Raji (cell line): ENCODE results near the gene MED15.

Source experiments
- POLR2A ChIP-seq: IDR thresholded peaks from 2 replicates; pipeline ENCODE4 v1.6.1; 2011; ENCODE audit warnings: low read depth, low read length, control low read depth; ENCODE audit not compliant: insufficient read depth

Gene MED15

DNA sequence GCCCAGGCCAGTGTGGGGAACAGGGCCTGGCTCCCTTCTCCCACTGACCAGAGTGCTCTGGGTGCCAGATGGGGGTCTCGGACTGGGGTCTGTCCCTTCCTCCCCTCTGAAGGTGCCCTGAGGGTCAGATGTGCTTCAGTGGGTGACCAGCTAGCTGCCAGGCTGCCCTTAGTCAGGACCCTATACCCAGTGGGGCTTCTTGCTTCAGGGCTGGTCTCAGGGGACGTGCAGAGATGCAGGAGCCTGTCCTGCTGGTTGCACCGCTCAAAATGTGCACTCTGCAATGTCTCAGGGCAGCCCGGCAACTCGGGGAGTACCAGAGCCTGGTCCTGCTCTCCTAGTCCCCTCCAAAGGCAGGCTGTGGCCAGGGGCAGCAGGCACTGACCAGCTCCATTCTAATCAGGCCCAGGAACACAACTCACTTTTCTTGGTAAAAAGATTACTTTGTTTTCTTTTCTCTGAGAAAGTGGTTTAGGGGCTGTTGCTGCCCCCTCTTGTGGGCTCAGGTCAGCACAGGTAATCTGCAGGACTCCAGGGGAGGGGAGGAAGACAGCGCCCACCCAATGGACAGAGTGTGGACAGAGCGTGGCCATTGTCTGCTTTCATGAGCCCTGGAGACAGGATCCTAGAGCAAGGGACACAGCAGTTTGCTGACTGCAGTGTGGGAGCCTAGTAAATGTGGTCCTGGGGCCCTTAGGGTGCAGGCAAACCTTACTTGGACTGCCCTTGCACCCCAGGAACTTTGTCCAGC, 80.9 kb downstream of the MED15 start:
- TF ChIP-seq POLR2A = no peak

DNA sequence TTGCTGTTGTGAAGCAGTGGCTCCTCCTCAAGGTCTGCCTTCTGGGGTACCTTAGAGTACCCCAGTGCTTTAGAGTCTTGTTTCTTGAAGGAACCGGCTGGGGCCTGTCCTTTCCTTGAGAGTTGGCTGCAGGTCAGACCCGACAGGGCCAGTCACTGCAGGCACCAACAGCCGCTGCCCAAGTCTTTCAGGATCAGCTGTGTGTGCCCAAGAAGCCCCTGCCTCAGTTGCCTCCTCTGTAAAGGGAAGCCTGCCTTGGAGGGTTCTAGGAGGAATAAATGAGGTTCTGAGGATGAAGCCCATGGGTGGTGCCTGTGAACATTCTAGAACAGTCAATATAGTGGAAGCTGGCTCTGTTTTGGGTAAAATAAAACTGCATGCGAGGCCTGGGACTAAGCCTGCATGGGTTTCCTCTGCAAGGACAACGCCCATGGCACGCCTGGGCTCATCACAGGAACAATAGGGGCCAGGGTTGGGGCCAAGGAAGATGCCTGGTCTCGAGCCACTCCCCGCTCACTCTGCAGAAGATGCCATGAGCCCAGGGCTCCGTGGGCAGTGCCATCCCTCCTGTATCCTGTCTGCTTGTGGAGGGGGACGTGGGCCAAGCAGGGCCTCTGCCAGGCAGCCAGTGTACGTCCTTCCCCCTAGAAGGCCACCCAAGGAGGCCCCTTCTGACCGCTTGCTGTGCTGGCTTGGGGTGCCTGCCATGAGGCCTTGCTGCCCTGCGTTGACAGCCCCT, 81.6 kb downstream of the MED15 start:
- no peak for TF ChIP-seq POLR2A

DNA sequence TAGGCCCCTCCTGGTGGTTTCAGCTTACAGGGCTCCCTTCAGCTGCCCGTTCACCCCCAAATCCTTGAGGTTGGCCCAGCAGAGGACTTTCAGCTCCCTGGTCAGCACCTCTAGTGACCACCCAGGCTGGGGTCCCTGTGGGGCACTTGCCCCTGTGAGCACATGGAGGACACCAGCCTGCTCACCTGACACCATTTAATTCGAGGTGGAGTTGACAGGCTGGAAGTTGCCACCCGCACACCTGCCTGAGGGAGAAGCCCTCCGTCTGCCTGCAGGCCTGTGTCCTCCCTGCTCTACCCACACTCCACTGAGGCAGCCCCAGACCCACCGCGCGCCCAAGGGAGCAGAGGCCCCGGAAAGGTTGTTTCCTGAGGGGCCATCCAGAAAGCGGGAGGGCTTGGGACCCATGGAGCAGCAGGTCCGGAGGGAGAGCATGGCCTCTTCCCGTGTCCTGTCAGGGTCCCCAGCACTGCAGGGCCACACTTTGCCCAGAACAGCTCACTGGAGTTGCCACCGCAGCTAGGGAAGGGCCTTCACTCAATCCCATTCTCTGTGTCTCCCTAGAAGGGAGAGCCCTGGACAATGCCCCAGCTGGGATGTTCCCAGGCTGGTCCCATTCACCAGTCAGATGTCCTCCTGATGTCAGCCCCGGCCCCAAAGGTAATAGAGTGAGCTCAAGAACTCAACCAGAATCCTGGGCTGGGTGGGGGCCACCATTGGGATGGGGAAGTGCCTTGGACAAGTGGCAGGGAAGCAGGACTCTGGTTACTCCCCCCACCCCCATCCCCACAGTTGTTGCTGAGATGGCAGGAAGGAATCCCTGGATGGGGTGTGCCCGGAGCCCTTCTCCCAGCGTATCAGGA, 82.4 kb downstream of the MED15 start:
- no peak for TF ChIP-seq POLR2A

DNA sequence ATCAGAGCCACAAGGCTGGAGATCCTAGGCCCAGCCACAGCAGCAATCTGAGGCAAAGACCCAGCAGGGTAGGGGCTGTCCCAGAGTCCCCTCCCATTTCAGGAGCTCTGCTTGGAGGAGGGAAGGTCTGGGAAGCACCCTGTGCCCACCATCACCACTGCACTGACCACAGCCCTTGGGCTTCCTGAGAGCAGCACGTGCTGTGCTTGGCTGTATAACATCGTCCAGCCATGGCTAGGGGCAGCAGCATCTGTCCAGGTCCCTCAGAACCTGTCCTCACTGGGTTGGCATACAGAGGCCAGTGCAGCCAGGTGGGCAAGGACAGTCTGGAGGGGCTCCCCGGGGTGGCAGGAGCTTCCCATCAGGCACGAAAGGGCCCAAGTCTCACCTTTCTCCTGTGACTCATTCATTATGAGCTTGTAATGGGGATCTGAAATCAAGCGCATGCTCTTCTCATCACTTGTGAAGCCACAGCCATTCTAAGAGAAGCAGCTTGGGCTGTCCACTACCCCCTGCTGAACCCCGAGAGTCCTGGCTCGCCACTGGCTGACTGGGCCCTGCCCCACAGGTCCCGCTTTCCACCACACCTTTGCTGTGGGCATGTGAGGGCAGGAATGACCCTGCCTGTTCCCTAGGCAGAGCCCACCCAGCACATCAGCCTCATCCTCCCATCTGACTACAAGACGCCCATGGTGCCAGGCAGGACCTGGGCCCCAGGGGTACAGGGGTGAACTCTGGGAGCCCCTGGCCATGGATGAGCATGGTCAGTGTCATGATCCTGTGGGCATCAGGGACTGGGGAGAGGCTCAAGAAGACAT, 83.3 kb downstream of the MED15 start:
- no peak for TF ChIP-seq POLR2A

DNA sequence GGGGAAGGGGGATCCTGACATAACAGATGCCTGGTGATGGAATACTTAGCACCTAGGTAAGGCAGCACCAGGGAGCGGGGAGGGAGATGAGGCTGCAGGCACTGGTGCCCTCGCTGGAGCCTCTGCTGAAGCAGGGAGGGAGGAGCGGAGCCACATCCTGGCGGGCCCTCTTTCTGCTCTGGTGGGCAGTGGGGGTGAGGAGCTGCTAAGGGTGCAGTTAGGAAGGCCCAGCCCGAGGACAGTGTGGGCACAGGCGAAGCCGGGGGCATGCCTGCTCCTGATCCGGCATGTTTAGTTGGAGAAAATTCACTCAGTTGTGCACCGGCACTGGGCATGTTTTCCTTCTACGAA, 83.9 kb downstream of the MED15 start:
- no peak for TF ChIP-seq POLR2A

DNA sequence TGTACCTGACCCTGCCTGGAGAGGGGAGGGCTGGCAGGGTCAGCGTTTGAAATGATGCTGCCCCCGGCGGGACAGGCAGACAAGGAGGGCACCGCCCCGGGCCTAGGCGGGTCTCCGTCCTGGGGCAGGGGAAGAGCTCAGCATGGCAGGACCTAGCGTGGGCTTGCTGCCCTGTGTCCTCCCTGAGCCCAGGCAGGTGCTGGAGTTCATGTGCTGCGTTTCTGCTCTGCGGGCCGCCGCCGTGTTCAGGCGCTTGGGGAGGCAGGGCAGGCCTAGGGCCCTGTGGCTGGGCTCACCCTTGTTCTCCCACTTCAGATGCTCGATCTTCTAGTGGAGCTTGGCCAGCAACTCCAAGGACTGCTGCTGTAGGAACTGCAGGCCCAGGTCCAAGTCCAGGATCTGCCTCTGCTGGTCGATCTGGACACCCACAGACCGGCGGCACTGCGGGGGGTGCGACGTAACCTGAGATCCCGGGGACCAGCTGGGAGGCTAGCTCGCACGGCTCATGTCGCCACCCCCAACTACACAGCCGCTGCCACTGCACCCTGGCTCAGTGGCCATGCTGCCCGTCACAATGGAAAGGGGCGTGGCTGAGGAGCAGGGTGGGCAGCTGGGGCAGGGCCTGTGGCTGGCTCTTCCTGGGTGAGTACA, 84.4 kb downstream of the MED15 start:
- no peak for TF ChIP-seq POLR2A

DNA sequence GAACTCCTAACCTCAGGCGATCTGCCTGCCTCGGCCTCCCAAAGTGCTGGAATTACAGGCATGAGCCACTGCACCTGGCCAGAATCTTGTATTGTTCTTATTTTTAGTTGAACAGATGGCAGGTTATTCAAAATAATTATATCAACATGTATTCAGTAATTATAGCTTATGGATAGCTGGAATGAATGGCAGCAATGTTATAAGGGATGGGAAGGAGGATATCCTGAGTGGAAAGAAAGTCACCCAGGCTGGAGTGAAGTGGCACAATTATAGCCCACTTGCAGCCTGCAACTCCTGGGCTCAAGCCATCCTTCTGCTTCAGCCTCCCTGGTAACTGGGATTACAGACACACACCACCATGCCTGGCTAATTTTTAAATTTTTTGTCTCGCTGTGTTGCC, 88.1 kb downstream of the MED15 start:
- TF ChIP-seq POLR2A = no peak

DNA sequence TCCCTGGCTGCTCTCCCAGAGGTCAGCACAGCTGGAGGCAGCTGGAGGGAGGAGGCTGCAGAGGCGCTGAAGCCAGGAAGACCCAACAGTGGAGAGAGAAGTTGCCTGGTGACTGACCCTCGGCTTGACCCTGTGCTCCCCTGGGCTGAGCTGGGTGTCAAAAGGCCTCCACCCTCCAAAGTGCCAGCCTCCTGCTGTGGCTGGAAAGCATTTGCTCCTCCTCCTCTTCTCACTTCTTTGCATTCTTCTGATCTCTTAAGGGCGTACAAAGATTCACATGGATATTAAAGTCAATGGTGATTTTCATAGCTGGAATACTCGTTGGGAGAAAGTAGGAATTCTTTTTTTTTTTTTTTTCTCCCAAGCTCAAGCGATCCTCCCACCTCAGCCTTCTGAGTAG, 91.7 kb downstream of the MED15 start:
- TF ChIP-seq POLR2A = no peak

DNA sequence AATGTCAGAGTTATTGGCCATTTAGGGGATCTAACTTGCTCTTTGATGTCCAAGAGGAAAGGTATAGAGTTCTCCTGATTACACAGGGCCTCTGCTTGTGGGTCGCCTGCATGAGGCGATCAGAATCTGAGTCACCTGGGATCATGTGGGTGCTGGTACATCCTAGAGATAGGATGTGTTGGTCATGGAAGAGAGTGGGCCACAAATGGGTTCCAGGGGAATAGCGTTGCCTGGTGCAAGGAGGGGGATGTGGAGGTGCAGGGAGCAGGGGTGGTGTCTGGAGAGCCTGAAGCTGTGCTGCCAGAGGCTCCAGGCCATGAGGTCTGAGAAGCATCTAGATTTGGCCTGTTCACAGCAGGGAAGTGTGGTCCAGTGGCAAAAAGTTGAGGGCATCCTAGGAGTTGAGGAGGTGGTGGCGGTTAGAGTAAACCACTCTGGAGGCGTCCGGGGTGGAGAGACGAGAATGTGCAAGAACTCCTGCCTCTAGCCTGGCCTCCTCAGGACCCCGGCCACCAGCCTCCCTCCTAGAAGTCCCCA, 92.8 kb downstream of the MED15 start:
- no peak for TF ChIP-seq POLR2A

DNA sequence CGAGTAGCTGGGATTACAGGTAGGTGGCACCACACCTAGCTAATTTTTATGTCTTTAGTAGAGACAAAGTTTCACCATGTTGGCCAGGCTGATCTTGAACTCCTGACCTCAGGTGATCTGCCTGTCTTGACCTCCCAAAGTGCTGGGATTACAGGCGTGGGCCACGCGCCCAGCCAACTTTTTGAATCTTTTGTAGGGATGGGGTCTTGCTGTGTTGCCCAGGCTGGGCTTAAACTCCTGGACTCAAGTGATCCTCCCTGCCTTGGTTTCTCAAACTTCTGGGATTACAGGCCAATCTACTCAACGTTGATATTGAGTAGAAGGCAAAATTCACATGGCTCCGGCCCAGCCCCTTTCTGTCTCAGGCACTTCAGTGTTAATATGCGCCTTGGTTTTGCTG, 93.9 kb downstream of the MED15 start:
- no peak for TF ChIP-seq POLR2A

DNA sequence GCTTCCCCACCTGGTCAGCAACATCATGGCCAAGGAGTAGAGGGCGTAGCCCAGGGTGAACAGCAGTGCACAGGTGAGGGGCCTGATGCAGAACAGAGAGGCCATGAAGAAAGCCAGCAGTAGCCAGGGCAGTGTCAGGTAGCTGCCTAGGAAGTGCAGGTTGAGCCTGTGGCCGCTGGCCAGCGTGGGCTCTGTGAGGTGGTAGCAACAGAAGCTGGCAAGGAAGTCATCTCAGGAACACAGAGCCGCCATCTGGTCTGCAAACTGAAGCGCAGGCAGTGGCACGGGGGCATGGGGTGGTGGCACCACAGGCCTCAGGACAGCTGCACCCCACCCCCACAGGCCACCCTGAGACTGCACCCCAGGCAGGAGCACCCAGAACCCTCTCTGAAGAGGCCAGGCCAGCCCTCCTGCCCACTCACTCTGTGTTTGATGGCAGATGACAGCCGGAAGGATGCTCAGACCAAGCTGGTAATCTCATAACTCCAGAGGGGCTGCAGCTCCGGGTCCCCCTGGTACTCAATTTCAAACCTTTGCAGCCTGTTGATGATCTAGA, 95.3 kb downstream of the MED15 start:
- TF ChIP-seq POLR2A = no peak

DNA sequence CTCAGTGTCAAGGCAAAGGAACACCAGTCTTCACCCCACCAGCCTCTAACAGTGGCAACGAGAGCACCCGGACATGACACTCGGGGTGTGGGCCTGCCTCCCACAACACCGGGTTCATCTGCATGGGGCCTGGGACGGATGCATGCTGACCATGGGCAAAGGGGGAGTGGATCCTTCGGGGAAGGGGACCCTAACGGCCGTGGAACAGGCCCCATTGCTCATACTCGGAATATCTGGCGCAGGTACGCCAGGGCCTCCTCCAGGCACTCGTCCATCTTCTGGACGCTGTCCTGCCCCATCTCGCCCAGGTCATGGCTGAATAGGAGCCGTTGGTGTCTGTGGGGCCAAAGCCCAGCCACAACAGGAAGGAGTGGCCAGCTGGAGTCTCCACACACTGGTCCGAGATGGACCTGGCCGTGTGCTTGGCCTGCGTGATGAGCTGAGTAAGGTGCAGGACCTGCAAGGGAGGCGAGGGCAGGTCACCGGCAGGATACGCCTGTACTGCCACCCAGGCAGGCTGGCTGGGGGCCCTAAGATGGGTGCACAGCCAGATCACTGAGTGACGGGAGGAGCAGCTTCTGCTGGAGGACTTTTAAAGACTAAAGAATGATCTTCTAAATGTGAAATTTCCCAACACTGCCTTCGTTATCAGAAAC, 96.8 kb downstream of the MED15 start:
- no peak for TF ChIP-seq POLR2A

DNA sequence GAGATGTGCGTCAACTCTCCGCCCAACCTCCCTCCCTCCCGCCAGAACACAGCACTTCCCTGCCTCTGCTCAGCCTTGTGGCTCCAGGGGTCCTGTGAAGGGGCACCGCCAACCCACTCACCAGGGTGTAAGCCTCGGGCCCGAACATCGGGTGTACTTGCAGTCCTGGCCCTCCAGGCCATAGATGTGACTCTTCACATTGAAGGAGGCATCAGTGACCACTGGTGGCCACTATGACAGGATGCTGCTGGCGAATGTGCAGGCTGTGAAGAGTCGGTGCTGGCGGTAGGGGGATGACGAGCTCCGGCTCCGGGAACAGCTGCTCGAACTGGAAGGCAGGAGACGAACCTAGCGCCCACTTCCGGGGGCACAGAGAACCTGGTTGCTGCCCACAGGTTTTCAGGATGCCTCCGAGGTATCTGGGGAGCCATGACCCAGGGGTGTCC, 97.4 kb downstream of the MED15 start:
- no peak for TF ChIP-seq POLR2A
